Liver (tissue), 9 donors: ENCODE measurements around the gene HHIPL1. TPM values are rescaled to one million over a fixed set of nuclear protein-coding genes. Genes with fewer than 3 reads are reported as not detected.

ENCODE experiments used
- DNase-seq: peaks from one replicate; pipeline ENCODE4 v3.0.0-alpha.2; 2017; ENCODE audit warnings: low spot score
- H3K27ac ChIP-seq, 2 donors: one replicate each; pipeline ENCODE4 v1.7.0; 2013; ENCODE audit warnings: inconsistent platforms in 2 of 2, low read length in 2 of 2, control low read depth in 1 of 2, low read depth in 1 of 2, mild to moderate bottlenecking in 1 of 2
- H3K27me3 ChIP-seq, 4 donors: one replicate each; pipeline versions ENCODE4 v1.6.1 to v1.7.0; 2013; ENCODE audit warnings: low read length in 3 of 4, inconsistent platforms in 1 of 4, mild to moderate bottlenecking in 1 of 4, moderate library complexity in 1 of 4; ENCODE audit not compliant: control insufficient read depth in 4 of 4, insufficient read depth in 4 of 4
- H3K36me3 ChIP-seq, 4 donors: one replicate each; pipeline versions ENCODE4 v1.6.1 to v1.7.0; 2013; ENCODE audit warnings: low read length in 3 of 4, mild to moderate bottlenecking in 3 of 4, low read depth in 1 of 4, moderate library complexity in 1 of 4; ENCODE audit not compliant: control insufficient read depth in 4 of 4, insufficient read depth in 3 of 4
- H3K4me1 ChIP-seq, 4 donors: one replicate each; pipeline versions ENCODE4 v1.6.1 to v1.7.0; 2013; ENCODE audit warnings: low read length in 3 of 4, mild to moderate bottlenecking in 3 of 4, moderate library complexity in 1 of 4; ENCODE audit not compliant: control insufficient read depth in 4 of 4, insufficient read depth in 4 of 4
- H3K4me3 ChIP-seq, 3 donors: one replicate each; pipeline versions ENCODE4 v1.6.1 to v1.7.0; 2013; ENCODE audit warnings: low read length in 3 of 3, control low read depth in 1 of 3, low read depth in 1 of 3, mild to moderate bottlenecking in 1 of 3
- H3K9ac ChIP-seq, 2 donors: one replicate each; pipeline ENCODE4 v1.7.0; 2013; ENCODE audit warnings: low read length in 2 of 2, mild to moderate bottlenecking in 2 of 2, moderate library complexity in 2 of 2, control low read depth in 1 of 2, low read depth in 1 of 2
- H3K9me3 ChIP-seq, 4 donors: one replicate each; pipeline versions ENCODE4 v1.6.1 to v1.7.0; 2013; ENCODE audit warnings: low read length in 3 of 4; ENCODE audit not compliant: control insufficient read depth in 4 of 4
- CTCF ChIP-seq: fragments of 150-350 bp; IDR thresholded peaks from 2 replicates; pipeline ENCODE4 v1.5.1; 2017; ENCODE audit warnings: improper control_type of control experiment, low read depth, low read length; ENCODE audit not compliant: missing input control
- EGR1 ChIP-seq, 2 donors: IDR thresholded peaks; 2 replicates each; pipeline ENCODE4 v1.6.1; 2016 to 2018; ENCODE audit warnings: antibody characterized with exemption in 2 of 2, low read depth in 2 of 2
- FOXA1 ChIP-seq: IDR thresholded peaks from 2 replicates; pipeline ENCODE4 v1.6.1; 2016; ENCODE audit warnings: antibody characterized with exemption
- GABPA ChIP-seq, 2 donors: IDR thresholded peaks in 1 of 2; conservative IDR thresholded peaks in 1 of 2; 2 replicates each; pipeline ENCODE4 v1.6.1; 2016; ENCODE audit warnings: antibody characterized with exemption in 2 of 2, mild to moderate bottlenecking in 1 of 2, moderate library complexity in 1 of 2
- HNF4A ChIP-seq, 2 donors: conservative IDR thresholded peaks; 2 replicates each; pipeline ENCODE4 v1.6.1; 2016; ENCODE audit warnings: antibody characterized with exemption in 2 of 2, mild to moderate bottlenecking in 2 of 2
- HNF4G ChIP-seq: IDR thresholded peaks from 2 replicates; pipeline ENCODE4 v1.6.1; 2016; ENCODE audit warnings: antibody characterized with exemption
- JUND ChIP-seq, 2 donors: IDR thresholded peaks; 2 replicates each; pipeline ENCODE4 v1.6.1; 2016; ENCODE audit warnings: antibody characterized with exemption in 2 of 2
- MAX ChIP-seq: IDR thresholded peaks from 2 replicates; pipeline ENCODE4 v1.6.1; 2016; ENCODE audit warnings: antibody characterized with exemption
- NR2F2 ChIP-seq: IDR thresholded peaks from 2 replicates; pipeline ENCODE4 v1.6.1; 2016; ENCODE audit warnings: antibody characterized with exemption
- RAD21 ChIP-seq, 2 donors: IDR thresholded peaks; 2 replicates each; pipeline ENCODE4 v1.6.1; 2016; ENCODE audit warnings: antibody characterized with exemption in 2 of 2, mild to moderate bottlenecking in 2 of 2
- RXRA ChIP-seq, 2 donors: IDR thresholded peaks; 2 replicates each; pipeline ENCODE4 v1.6.1; 2017 to 2018; ENCODE audit warnings: antibody characterized with exemption in 2 of 2, mild to moderate bottlenecking in 1 of 2
- SP1 ChIP-seq: IDR thresholded peaks from 2 replicates; pipeline ENCODE4 v1.6.1; 2018; ENCODE audit warnings: antibody characterized with exemption, mild to moderate bottlenecking
- TAF1 ChIP-seq: conservative IDR thresholded peaks from 2 replicates; pipeline ENCODE4 v1.6.1; 2016; ENCODE audit warnings: antibody characterized with exemption, mild to moderate bottlenecking
- YY1 ChIP-seq: IDR thresholded peaks from 2 replicates; pipeline ENCODE4 v1.6.1; 2016; ENCODE audit warnings: antibody characterized with exemption, mild to moderate bottlenecking
- ZBTB33 ChIP-seq: IDR thresholded peaks from 2 replicates; pipeline ENCODE4 v1.6.1; 2016; ENCODE audit warnings: antibody characterized with exemption
- WGBS: extraction: QIAGEN DNeasy Blood & Tissue Kit; methylation state at CpG from one replicate; pipeline ENCODE4 v1.1.7; 2013; 5-methylcytosine and 5-hydroxymethylcytosine counted together
- polyA plus RNA-seq, 2 donors: library from polyadenylated mRNA; stranded (reverse) in 1 of 2; unstranded in 1 of 2; fragments of 200-250 nt in 1 of 2; fragments of >200 nt in 1 of 2; fragmentation: Nextera tagmentation in 1 of 2; extraction: Ambion mirVana in 1 of 2; gene quantifications; one replicate each; pipeline versions ENCODE4 v1.2.1 to v1.2.3, GENCODE V29; 2013 to 2015
- total RNA-seq, 2 donors: library from RNA; depleted of rRNA; stranded (reverse); fragments of >200 nt; gene quantifications; one replicate each; pipeline ENCODE4 v1.2.3, GENCODE V29; 2014
- TF ChIP-seq, protein P1 (sequence below): IDR thresholded peaks from 2 replicates; pipeline ENCODE4 v1.6.1; 2016; ENCODE audit warnings: antibody characterized with exemption, mild to moderate bottlenecking
- TF ChIP-seq, protein P2 (sequence below): IDR thresholded peaks from 2 replicates; pipeline ENCODE4 v1.6.1; 2016; ENCODE audit warnings: antibody characterized with exemption
- donor health status: healthy.
- donor health status: healthy.
- donor health status: healthy.
- donor health status: healthy.
- donor health status: healthy.

HHIPL1 gene
- total and polyA plus RNA-seq, 4 donors = 0.96 to 1.7 (median 1.0) TPM

DNA sequence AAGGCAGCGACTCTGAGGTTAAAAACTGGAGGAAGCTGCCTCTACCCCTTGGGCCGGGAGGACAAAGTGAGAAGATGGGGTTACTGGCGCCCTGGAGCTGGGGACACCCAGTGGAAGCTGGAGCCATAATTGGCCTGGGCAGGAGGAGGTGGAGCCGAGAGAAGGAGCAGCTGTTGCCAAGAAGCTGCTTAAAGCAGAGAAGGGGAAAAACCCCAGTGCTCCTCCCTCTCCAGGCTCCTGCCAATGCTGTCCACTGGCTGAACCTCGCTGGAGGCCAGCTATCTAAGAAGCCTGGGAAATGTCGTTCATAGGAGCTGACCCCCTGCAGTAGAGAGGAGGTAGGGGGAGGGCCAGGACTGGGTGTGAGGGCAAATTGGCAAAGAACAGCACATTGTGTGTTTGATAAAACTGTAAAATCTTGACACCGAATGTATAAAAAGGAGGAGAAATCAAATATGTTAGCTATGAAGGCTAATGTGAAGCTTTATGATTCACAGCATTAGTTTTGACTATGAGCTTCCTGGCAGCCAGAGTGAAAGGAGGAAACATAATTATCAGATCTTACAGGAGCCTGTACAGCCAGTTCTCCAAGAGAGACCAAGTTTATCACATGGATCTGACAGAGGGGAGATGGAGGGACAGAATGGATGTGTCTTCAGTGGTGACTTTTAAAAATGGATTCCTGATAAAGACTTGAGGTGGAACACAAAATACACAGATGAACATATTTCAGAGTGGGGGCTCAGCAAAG lies 9.5 kb downstream of the HHIPL1 start:
- H3K27me3 ChIP-seq = peaks cover 0 to 4% (median 3%) of the 10 kb centered on the region in 4 donors
- H3K36me3 ChIP-seq = no peaks in the 10 kb centered on the region
- no peaks in the 10 kb centered on the region for H3K9me3 ChIP-seq
- peaks cover 0 to 2% (median 0%) of the 10 kb centered on the region in 4 donors for H3K4me1 ChIP-seq
- no peak overlapping the region for H3K9ac ChIP-seq
- no peak for DNase-seq
- no peak overlapping the region for H3K27ac ChIP-seq
- no peak overlapping the region for H3K4me3 ChIP-seq
- TF ChIP-seq RAD21 (IDR thresholded peaks at IDR 0.05) (no peak), HNF4A (conservative IDR thresholded peaks at IDR 0.05) (no peak), FOXA1 (no peak), RXRA (IDR thresholded peaks at IDR 0.05) (no peak), JUND (IDR thresholded peaks at IDR 0.05) (no peak), YY1 (no peak)
- TF ChIP-seq, protein P1, sequence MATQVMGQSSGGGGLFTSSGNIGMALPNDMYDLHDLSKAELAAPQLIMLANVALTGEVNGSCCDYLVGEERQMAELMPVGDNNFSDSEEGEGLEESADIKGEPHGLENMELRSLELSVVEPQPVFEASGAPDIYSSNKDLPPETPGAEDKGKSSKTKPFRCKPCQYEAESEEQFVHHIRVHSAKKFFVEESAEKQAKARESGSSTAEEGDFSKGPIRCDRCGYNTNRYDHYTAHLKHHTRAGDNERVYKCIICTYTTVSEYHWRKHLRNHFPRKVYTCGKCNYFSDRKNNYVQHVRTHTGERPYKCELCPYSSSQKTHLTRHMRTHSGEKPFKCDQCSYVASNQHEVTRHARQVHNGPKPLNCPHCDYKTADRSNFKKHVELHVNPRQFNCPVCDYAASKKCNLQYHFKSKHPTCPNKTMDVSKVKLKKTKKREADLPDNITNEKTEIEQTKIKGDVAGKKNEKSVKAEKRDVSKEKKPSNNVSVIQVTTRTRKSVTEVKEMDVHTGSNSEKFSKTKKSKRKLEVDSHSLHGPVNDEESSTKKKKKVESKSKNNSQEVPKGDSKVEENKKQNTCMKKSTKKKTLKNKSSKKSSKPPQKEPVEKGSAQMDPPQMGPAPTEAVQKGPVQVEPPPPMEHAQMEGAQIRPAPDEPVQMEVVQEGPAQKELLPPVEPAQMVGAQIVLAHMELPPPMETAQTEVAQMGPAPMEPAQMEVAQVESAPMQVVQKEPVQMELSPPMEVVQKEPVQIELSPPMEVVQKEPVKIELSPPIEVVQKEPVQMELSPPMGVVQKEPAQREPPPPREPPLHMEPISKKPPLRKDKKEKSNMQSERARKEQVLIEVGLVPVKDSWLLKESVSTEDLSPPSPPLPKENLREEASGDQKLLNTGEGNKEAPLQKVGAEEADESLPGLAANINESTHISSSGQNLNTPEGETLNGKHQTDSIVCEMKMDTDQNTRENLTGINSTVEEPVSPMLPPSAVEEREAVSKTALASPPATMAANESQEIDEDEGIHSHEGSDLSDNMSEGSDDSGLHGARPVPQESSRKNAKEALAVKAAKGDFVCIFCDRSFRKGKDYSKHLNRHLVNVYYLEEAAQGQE = peak; percentile 80
- TF ChIP-seq, protein P2, sequence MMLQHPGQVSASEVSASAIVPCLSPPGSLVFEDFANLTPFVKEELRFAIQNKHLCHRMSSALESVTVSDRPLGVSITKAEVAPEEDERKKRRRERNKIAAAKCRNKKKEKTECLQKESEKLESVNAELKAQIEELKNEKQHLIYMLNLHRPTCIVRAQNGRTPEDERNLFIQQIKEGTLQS = no peak
- WGBS = 47% methylated on average over 7 of the region's 7 CpGs

DNA sequence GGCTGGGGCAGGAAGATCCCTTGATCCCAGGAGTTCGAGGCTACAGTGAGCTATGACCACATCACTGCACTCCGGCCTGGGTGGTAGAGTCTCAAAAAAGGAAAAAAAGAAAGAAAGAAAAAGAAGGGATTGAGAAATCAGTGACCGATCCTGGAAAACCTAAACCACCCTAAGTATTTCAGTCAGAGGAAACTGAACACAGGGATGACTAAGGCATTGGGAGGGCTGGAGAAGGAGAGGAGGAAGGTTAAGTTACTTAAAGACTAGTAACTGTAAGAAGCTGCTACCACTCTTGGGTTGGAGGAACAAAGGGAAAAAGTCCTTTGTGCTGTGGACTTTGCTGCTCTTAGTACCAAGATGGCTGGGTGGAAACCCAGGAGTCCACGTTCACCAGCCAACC lies 10.6 kb downstream of the HHIPL1 start:
- 88% methylated on average over 4 of the region's 4 CpGs for WGBS
- Histone ChIP-seq H3K4me1 (peaks cover 0 to 2% (median 0%) of the 10 kb centered on the region in 4 donors), H3K4me3 (no peak overlapping the region), H3K27ac (no peak overlapping the region), H3K36me3 (no peaks in the 10 kb centered on the region), H3K9ac (no peak overlapping the region), H3K27me3 (peaks cover 0 to 4% (median 3%) of the 10 kb centered on the region in 4 donors), H3K9me3 (no peaks in the 10 kb centered on the region)
- no peak for DNase-seq
- TF ChIP-seq SP1 (no peak), ZBTB33 (no peak), MAX (no peak), TAF1 (no peak), RAD21 (IDR thresholded peaks at IDR 0.05) (no peak), HNF4A (conservative IDR thresholded peaks at IDR 0.05) (no peak), GABPA (IDR thresholded peaks at IDR 0.05 in 1 of 2, conservative IDR thresholded peaks at IDR 0.05 in 1 of 2) (no peak), EGR1 (IDR thresholded peaks at IDR 0.05; ENCODE audit: low read depth in 2 of 2) (no peak), HNF4G (no peak), CTCF (no peak), NR2F2 (no peak)
- TF ChIP-seq, protein P1 = no peak
- TF ChIP-seq, protein P2 = no peak
